SW 1271 (cell line): ENCODE measurements around the gene C1orf198.

Source experiments
- DNase-seq, 2 experiments: peaks; one replicate each; lab custom pipeline; 2025; lab: John Stamatoyannopoulos, UW

Gene C1orf198, protein sequence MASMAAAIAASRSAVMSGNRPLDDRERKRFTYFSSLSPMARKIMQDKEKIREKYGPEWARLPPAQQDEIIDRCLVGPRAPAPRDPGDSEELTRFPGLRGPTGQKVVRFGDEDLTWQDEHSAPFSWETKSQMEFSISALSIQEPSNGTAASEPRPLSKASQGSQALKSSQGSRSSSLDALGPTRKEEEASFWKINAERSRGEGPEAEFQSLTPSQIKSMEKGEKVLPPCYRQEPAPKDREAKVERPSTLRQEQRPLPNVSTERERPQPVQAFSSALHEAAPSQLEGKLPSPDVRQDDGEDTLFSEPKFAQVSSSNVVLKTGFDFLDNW

DNA sequence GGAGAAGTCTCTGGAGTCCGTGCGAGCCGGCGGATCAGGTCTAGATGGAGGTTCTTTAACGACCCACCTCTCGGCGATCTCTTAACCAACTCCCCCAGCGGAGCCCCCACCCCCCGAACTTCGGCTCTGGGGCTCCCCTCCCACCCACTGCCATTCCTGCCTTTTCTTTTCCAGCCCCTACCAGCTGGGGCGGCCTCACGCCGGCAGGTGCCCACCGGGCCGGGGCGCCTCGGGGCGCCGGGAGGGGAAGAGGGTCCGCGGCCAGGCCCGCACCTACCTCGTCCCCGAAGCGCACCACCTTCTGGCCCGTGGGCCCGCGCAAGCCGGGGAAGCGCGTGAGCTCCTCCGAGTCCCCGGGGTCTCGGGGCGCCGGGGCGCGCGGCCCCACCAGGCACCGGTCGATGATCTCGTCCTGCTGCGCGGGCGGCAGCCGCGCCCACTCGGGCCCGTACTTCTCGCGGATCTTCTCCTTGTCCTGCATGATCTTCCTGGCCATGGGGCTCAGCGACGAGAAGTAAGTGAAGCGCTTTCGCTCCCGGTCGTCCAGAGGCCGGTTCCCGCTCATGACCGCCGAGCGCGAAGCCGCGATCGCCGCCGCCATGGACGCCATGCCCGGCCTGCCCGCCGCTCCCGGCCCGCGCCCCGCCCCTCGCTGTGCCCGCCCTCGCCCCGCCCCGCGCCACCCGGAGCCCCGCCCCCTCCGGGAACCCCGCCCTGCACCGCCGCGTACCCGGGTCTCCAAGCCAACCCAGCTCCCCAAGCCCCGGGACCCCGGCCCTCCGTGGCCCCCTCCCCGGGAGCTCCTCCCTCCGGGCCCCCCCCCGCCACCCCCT lies at the start of gene C1orf198:
Gene C1orf198, minus strand, starts transcription at position 619 of the 833 bp plus-strand sequence. Its CDS starts 9 bp downstream, at position 610.
- DNase-seq = no peak

DNA sequence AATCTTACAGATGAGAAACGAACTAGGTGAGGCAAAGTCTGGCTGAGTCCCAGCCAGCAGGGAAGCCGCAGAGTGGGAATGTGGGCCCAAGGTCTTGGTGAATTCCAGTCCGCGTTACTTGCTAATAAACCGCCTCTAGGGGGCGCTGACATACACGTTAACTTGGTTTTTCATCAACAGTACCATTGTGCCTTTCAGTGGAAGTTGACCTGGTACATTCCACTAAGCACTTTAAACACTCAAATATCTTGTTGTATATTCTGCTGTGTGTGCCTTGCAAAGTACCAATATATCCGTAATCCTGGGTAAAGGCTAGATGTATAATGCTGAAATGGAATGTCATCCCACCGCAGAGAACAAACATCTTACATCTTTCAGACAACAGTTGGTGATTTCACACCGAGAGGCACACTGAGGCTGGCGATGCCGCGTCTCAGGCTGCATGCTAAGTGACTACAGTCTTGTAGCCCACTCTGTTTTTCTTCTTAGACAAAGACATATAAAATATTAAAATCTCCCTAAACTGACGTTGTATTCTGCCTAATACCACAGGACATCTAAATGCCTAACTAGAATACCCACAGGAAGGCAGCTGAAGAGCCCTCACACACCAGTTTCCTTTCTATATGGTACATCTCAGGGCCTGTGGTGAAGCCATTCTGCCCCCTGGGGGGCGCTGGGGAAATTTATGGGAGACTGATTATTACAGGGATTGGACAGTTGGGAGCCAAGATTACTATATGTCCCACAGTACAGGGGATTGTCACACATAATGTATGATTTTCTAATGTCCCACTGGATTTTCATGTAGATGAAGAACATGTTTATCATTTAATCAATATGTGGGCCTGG lies 49.2 kb upstream of the C1orf198 start:
- DNase-seq = peak in 1 of 2 experiments; percentile 5

DNA sequence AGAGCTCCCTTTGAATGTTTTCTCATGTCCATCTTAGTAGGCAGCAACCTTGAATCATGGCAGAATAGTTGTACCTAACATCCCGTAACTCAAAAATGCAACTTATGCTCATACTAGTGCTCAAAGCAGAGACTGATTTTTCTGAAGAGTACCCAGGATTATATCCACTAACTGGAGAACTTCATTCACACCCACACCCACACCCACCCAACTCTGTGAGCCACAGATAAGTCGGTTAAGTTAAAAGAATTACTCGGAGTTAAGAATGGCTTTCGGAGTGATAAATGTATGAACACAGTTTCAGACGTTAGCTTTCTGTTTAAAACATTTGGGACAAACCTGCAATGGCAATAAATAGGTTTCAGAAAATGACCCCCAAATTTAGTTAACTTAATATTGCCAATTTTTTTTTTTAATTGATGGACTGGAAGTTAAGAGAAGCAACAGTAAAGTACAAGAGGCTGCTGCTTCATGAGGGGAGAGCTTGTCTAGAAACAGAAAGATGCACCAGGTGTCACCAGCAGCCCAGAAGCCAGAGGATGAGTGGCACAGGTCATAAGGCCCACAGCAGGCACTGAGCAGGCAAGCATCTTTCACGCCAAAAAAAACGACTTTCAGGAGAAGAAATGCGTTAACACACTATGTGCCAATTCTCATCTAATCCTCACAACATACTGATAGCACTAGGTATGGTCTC lies 48.4 kb upstream of the C1orf198 start:
- DNase-seq = no peak

DNA sequence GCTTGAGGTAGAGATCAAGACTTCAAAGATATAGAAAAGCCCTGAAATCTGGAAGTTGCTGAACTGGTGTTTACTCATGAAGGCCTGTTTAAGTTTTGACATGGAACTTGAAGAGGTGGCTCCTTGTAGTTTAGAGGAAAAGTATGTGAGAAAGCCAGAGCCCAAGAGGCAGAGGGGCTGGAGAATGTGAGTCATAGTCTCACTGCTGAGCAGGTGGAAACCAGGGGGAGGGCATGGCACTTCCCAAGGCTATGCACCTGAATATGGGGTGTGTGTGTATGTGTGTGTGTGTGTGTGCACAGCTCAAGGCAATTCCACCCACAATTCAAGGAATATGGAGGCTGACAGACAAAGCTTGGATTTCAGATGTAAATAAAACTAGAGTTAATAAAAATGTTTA lies 46.8 kb upstream of the C1orf198 start:
- no peak for DNase-seq

DNA sequence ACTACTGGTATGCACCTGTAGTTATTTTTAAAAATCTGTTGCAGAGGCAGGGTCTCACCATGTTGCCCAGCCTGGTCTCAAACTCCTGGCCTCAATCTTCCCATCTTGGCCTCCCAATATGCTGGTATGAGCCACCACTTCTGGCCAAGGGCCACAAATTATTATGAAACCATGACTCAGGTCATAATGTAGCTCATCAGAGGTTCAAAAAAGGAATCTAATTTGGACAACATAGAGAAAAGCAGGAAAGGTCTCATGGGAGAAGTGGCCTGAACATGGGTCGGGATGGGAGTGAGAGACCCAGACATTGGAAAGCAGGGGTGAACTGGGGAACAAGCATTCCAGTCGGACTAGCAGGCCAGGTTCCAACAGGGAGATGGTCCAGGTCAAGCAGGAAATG lies 45.2 kb upstream of the C1orf198 start:
- DNase-seq = no peak

DNA sequence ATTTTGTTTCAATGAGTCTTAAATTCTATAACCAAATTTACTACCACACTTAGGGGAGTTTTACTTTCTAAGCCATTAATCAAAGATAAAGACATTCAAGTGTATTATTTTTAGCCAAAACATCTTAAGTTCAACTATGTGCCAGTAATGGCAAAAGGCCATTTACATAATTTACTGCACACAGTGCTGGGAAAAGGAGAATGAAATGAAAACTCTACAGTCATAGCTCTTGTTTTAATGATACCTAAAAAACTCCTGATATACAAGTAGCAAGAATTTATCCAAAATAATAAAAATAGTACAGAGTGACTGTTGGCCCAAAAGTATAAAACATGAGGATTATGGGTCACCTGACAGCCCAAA lies 42.4 kb upstream of the C1orf198 start:
- DNase-seq = no peak

DNA sequence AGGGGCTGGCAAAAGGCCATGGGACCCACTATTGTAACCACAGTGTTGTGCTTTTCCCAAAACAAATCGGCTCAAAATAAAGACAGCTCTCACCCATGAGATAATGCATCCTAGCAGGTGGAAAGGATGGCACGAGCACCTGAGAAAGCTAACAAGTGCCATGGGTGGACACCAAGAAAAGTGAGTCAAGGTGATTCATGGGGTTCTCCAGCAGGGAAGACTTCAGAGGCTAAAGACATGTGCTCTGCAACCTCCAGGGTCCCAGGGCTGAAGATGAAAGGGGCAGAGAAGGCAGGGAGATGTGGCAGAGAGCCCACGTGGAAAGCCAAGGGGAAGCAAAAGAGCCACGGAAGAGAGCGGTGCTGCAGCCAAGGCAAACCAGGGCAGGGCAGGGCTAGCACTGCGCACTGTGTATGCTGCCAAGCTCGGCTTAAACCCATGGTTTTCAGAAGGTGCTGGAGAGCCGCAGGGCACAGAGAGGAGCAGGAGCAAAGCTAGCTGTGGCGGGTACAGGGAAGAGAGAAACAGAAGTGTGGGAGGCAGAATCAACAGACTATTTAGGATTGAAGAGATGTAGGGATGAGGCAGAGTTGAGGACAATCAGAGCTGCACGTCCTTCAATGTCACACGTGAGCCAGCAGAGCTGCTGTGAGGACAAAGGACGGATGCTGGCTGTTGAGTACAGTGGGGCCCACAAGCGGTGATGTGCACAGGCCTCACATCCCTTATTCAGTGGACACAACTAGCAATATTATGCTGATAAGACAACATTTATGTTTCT lies 41.8 kb upstream of the C1orf198 start:
- DNase-seq = no peak

DNA sequence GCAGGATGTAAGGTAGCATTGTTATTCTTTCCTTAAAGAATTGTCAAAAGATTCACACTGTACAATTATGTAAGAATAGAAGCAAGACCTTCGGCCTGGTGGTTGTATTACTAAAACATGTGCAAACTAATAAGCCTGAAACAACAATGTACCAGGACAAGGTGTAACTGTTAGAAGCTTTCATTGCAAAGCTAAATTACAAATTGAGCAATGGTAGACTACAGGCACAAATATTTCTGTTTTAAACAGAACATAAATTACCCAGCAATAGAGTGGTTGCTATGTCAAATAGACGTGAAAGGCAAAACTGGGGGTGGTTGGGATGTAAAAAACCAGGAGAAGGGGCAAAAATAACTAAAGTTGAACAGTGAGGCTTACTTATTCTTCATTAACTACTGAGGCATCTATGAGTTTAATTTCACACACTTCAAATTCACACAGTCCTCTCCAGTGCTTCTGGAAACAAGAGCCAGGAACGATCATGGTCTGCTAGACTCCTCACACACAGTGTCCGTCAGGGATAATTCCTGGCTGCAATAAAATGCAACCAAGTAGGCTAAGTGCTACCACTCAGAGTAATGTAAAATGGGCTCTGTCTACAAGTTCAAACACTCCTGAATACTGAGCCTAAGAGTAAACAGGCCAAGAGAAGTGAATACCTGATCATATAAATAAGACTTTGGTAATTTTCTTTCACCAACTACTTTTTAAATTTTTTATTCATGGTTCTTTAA lies 39.3 kb upstream of the C1orf198 start:
- no peak for DNase-seq

DNA sequence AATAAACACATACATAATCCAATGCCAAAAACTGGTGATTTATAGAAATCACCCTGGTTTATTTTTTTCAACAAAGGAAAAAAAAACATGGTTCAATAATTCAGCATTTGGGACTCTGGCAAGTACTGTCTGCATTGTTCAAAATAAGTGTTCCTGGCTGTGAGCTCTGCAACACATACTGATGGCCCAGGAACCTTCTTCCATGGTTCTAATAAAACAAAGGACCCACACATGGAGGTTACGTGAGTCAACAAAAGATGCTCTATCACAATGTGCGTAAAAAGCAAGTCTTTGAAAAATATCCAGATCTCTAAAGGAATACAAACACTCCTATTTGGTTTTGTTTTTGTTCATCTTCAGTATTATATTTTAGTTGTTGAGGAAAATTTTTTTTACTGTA lies 37.9 kb upstream of the C1orf198 start:
- no peak for DNase-seq

DNA sequence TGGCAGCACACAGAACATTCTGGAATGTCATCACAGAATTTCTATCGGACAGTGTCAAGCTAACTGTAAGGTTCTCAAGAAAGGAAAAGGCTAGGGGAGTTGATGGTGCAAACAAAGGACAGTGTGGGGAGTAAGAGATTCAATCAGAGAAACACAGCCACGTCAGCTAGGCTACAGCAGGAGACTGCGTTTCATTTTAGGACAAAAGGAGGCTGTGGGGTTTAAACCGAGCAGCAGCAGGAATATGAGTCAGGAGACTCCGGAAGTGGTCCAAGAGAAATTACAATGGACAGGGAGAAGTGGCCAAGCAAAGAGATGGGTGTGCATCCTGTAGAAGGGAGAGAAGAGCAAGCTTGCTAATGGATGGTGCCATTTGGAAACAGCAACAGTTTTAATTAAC lies 37.4 kb upstream of the C1orf198 start:
- no peak for DNase-seq

DNA sequence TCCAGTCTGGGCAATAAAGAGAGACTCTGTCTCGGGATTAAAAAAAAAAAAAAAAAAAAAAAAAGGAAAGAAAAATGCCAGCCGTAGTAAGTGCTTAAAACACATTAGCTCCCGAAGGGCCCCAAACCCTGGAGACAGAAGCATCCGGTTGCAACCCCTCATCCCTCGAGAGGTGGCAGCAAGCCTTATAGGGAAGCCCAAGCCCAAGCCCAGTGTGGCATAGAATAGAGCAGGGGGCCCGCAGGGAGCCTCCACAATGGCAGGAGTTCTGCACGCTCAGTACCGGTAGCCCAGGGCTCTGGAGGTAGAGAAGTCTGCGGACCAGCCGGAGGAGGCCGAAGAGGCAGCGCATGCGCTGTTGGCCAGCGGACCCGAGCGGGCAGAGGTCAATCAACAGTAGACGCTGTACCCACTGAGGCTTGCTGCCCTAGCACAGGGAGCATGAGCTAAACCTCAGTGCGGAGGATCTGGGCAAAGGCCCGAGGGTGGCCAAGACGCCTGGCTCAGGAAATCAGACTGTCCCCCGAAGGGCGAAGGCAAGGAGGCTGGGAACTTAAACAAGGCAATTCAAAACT lies 34.1 kb upstream of the C1orf198 start:
- no peak for DNase-seq

DNA sequence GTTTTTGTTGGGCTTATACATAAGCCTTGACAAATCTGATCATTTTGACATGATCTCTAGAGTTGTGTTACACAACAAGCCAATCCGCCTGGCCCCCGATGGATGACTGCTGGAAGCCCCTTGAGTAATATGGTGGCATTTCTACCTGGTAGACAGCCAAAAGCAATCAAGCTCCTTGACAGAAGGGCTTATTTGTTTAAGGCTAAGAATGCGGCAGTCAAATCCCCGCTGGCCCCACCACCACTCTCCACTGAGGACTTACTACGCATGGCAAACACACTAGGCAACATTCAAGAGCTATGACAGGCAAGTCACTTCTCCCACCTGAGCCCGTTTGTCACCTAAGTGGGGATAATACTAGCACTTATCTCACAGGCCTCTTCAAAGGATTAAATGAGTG lies 33.4 kb upstream of the C1orf198 start:
- DNase-seq = no peak

DNA sequence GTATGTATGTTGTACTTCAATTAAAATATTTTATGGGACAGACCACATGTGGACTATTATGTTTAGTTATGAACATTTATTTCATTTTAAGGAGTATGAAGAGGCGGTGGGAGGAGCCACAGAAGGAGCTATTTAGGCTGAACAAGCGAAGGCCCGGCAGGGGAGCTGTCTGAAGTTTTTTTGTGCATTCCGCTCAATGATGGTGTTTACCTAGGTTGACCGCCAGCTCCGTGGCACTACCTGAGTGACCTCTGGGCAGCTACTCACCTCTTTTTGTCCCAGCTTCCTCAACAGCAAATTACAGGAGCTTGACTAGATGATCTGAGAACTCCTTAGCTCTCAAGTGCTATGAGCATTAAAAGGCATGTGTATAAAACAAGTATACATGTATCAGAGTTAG lies 32.7 kb upstream of the C1orf198 start:
- DNase-seq = no peak

DNA sequence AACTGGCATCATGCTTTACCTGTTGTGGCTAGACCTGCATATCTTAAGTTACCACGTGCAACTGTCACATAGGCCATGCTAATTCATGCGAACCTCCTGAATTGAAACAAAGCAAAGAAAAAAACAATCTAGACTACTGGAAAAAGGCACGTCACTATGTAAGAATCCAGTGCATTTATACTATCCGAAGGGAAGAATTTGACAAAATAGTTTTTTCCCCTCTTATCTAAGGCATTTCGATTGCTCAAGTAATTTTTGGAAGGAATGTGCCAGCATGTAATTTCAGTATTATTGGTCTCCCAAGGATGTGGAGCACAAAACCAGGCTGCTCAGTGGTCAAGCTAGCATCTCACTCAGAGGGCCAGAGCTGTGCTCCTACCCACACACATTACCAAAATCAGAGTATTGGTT lies 31.5 kb upstream of the C1orf198 start:
- no peak for DNase-seq

DNA sequence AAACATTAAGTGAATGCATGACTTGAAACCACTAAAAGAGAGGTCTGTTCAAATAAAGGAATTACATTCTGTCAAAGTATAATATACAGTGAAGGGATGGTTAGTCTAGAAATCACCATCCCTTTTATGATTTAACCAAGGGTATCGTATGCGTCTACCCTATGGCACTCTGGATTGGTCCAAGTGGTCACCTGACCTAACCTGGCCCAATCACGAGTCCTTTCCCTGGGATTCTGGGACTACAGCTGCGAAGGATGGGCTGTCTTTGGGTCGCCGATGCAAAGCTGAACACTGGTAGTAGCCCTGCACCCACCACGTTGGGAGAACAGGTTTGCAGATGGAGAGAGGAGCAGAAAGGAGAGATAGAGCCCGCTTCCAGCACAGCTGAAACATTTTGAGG lies 30.4 kb upstream of the C1orf198 start:
- no peak for DNase-seq

DNA sequence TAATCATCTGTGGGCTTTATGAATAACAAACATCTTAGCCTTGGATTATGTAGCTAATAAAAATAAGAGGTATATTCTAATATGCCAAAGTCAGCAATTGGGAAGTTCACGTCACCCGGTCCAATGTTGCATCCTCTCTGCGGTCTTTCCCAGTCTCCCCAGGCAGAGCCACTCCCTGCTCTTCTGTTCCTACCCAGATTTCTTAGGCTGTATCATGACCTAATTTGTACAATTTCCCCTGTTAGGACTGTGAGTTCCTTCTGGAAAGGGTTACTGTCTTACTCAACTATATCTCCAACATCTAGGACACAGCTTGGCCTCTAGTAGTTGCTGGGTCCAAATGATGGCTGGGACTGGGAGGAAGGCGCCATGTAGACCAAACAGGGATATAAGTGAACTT lies 29.8 kb upstream of the C1orf198 start:
- no peak for DNase-seq

DNA sequence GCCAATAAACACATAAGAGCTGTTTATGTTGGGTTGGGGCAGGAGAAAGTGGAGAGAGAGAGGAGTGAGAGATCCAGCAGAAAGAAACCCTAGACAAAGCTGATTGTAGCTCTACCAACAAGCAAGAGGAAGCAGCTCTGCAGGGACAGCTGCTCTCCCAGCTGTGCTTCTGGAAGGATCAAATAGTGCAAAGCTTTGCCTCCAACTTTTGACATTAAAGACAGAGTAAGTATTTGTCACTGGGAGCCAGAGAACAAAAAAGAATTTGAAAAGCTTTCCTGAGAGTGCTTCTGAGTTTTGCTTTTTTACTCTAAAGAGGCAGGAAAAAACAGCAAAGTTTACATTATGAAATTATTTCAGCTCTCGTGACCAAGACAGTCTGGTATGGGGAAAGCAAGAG lies 28.5 kb upstream of the C1orf198 start:
- DNase-seq = no peak

DNA sequence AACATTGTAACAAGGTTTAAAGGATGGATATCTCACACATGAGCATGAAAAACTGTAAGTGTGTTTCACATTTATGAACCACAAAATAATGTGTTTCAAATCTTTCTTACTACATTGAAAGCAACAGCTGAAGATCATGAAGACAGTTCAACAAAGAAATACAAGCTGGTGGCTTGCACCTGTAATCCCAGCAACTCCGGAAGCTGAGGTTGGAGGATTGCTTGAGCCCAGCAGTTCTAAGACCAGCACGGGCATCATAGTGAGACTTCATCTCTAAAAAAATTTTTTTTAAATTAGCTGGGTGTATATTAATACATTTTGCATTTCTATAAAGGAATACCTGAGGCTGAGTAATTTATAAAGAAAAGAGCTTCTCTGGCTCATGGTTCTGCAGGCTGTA lies 27.1 kb upstream of the C1orf198 start:
- no peak for DNase-seq

DNA sequence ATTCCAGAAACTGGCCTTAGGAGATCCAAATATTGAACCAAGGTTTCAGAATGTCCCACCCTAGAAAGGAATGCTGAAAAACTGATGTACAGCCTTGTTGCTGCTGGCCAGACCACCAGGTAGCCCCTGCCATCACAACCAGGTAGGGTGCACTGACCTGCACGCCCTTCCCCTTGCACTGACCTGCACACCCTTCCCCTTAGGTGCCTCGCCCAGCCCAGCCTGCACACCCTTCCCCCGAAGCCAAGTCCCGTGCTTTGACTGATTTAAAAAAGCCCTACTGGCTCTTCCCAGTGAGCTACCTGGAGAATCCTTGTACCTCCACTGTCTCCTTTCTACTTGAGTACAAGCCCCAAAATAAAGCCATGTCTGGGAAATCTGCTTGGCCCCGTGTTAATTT lies 26.3 kb upstream of the C1orf198 start:
- DNase-seq = no peak

DNA sequence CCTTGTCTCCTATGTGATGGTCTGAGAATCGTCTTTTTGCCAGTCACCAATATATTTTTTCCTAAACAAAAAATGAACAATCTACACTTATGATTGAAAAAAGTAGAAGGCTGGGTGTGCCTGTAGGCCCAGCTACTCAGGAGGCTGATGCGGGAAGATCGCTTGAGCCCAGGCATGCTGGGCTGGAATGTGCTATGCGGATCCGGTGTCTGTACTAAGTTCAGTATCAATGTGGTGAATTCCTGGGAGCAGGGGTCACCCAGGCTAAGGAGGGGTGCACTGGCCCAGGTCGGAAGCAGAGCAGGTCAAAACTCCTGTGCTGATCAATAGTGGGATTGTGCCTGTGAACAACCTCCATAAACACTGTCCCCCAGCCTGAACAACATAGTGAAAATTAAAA lies 25.7 kb upstream of the C1orf198 start:
- DNase-seq = no peak
